HepG2 (cell line): Measurements from ENCODE around the gene HOXD1. TPM values are rescaled to one million over a fixed set of nuclear protein-coding genes. Genes with fewer than 3 reads are reported as not detected.

ENCODE experiments used
- ATAC-seq: fragments of 200-7000 bp; cut with Tn5 transposase; 3 replicates; pipeline ENCODE4 v1.9.1; 2020; ENCODE audit warnings: mild to moderate bottlenecking, moderate library complexity
- BruUV-seq: library from RNA; stranded (reverse); fragments of 400-500 nt; replicated peaks from 2 replicates; lab custom pipeline; 2021; lab: Mats Ljungman, UMichigan
- CTCF ChIA-PET: fragments of 300-600 bp; formaldehyde crosslinking; extraction: SDS; loops from one replicate; lab custom pipeline; 2021; ENCODE audit warnings: low total read pairs, inconsistent platforms, low intra/inter-chr PET ratio; lab: Yijun Ruan, JAX
- POLR2A ChIA-PET: fragments of 350-600 bp; sonication (Branson Sonifier 250); formaldehyde crosslinking; loops from one replicate; lab custom pipeline; 2020; ENCODE audit warnings: antibody characterized with exemption, inconsistent platforms; lab: Yijun Ruan, JAX
- DNase-seq: peaks from one replicate; pipeline ENCODE4 v3.0.0-alpha.2; 2015; ENCODE audit warnings: low spot score
- FAIRE-seq: peaks from 3 replicates; lab custom pipeline; 2011; peaks lifted over from hg19 to GRCh38; lab: Jason Lieb, UNC
- H2AFZ ChIP-seq: one replicate; pipeline ENCODE4 v1.6.1; 2011; ENCODE audit warnings: low read length, inconsistent platforms
- H3K27ac ChIP-seq: fragments of 300-600 bp; 3 replicates; pipeline ENCODE4 v1.8.0; 2011; ENCODE audit warnings: mixed run types, mild to moderate bottlenecking, mixed read lengths, low read length, inconsistent platforms; ENCODE audit not compliant: insufficient read depth; ENCODE audit errors: extremely low read length
- H3K27me3 ChIP-seq, 2 experiments: fragments of 200-600 bp in 1 of 2; 2 replicates in 1 of 2; 3 replicates in 1 of 2; pipeline versions ENCODE4 v1.6.0 to v1.8.0; 2011; ENCODE audit warnings: low read length in 2 of 2, mild to moderate bottlenecking in 2 of 2, moderate library complexity in 2 of 2, inconsistent platforms in 1 of 2; ENCODE audit not compliant: insufficient read depth in 2 of 2, control insufficient read depth in 1 of 2
- H3K36me3 ChIP-seq, 2 experiments: fragments of 200-600 bp in 1 of 2; replicated peaks in 1 of 2; 2 replicates in 1 of 2; 3 replicates in 1 of 2; pipeline versions ENCODE4 v1.5.1 to v1.8.0; 2011; ENCODE audit warnings: low read length in 2 of 2, inconsistent platforms in 1 of 2; ENCODE audit not compliant: insufficient read depth in 2 of 2, control insufficient read depth in 1 of 2
- H3K4me1 ChIP-seq: 2 replicates; pipeline ENCODE4 v1.5.1; 2012; ENCODE audit warnings: low read length, inconsistent platforms; ENCODE audit not compliant: insufficient read depth
- H3K4me2 ChIP-seq: 2 replicates; pipeline ENCODE4 v1.6.0; 2011; ENCODE audit warnings: low read depth, low read length, inconsistent platforms
- H3K4me3 ChIP-seq, 3 experiments: fragments of 200-600 bp in 1 of 3; sonication (generic), shearing (Covaris generic) in 1 of 3; replicated peaks in 1 of 3; 2 replicates each; pipeline ENCODE4 v1.5.1; 2011 to 2016; ENCODE audit warnings: low read length in 3 of 3, inconsistent platforms in 2 of 3, low read depth in 2 of 3, mild to moderate bottlenecking in 2 of 3, control low read depth in 1 of 3, mixed read lengths in 1 of 3; ENCODE audit not compliant: insufficient read depth in 1 of 3
- H3K79me2 ChIP-seq: one replicate; pipeline ENCODE4 v1.6.1; 2011; ENCODE audit warnings: low read length, inconsistent platforms; ENCODE audit not compliant: insufficient read depth
- H3K9ac ChIP-seq: 2 replicates; pipeline ENCODE4 v1.6.0; 2011; ENCODE audit warnings: mild to moderate bottlenecking, low read depth, low read length, inconsistent platforms; ENCODE audit not compliant: insufficient read depth
- H3K9me3 ChIP-seq: 2 replicates; pipeline ENCODE4 v1.5.1; 2012; ENCODE audit warnings: mild to moderate bottlenecking, low read length
- H4K20me1 ChIP-seq: 2 replicates; pipeline ENCODE4 v1.6.0; 2011; ENCODE audit warnings: inconsistent platforms, mild to moderate bottlenecking, low read length, moderate library complexity; ENCODE audit not compliant: insufficient read depth
- EZH2 ChIP-seq: conservative IDR thresholded peaks from 2 replicates; pipeline ENCODE4 v1.6.1; 2012; ENCODE audit warnings: mild to moderate bottlenecking, low read depth, low read length, moderate library complexity
- HNRNPLL ChIP-seq: fragments of 200-400 bp; formaldehyde crosslinking; IDR thresholded peaks from 2 replicates; pipeline ENCODE4 v1.6.1; 2017; ENCODE audit warnings: mild to moderate bottlenecking, low read depth, low read length; ENCODE audit not compliant: poor library complexity, severe bottlenecking
- ZNF30 ChIP-seq: sonication (generic); formaldehyde crosslinking; IDR thresholded peaks from 2 replicates; pipeline ENCODE4 v1.5.0; 2020; ENCODE audit warnings: mild to moderate bottlenecking, missing genetic modification reagents
- WGBS: methylation state at CpG from one replicate; pipeline ENCODE4 v1.1.6; 2017; ENCODE audit warnings: low lambda C conversion rate; 5-methylcytosine and 5-hydroxymethylcytosine counted together
- in situ Hi-C: cut with HindIII; loops from 2 replicates; pipeline ENCODE4 v1.10.0; 2017; ENCODE audit warnings: low pct_unique_long_range_greater_than_20kb; ENCODE audit not compliant: extremely low pct_ligation_motif_present
- intact Hi-C: fragments of 100-400 bp; cut with micrococcal nuclease; formaldehyde crosslinking; loops from one replicate; pipeline ENCODE4 v1.10.0; 2022; ENCODE audit not compliant: unreplicated experiment
- polyA plus RNA-seq, 8 experiments: library from polyadenylated mRNA; depleted of rRNA in 3 of 8; stranded (reverse) in 7 of 8; unstranded in 1 of 8; fragments of >200 nt; fragmentation: Illumina TruSeq in 4 of 8; extraction: Trizol in 4 of 8; gene quantifications; 2 replicates each; pipeline versions ENCODE4 v1.2.1 to v1.2.3, GENCODE V29; 2011 to 2016; ENCODE audit warnings: low read depth in 4 of 8, missing spikeins in 1 of 8, mixed read lengths in 1 of 8; ENCODE audit not compliant: insufficient read depth in 1 of 8
- total RNA-seq, 5 experiments: library from RNA; depleted of rRNA; stranded (reverse); fragments of >200 nt; fragmentation: Illumina TruSeq; extraction: Trizol; gene quantifications; 2 replicates each; pipeline ENCODE4 v1.2.3, GENCODE V29; 2016; ENCODE audit warnings: low read depth in 1 of 5
- TF ChIP-seq, protein P1 (sequence below): sonication (generic); formaldehyde crosslinking; IDR thresholded peaks from 2 replicates; pipeline ENCODE4 v1.5.0; 2020; ENCODE audit warnings: missing genetic modification reagents

HOXD1 gene
- total and polyA plus RNA-seq, 2 of the 13 experiments (the other 11 are each of a cell fraction or from before 2014, with no cell fraction given), result 10.0 to 22.3 TPM

DNA sequence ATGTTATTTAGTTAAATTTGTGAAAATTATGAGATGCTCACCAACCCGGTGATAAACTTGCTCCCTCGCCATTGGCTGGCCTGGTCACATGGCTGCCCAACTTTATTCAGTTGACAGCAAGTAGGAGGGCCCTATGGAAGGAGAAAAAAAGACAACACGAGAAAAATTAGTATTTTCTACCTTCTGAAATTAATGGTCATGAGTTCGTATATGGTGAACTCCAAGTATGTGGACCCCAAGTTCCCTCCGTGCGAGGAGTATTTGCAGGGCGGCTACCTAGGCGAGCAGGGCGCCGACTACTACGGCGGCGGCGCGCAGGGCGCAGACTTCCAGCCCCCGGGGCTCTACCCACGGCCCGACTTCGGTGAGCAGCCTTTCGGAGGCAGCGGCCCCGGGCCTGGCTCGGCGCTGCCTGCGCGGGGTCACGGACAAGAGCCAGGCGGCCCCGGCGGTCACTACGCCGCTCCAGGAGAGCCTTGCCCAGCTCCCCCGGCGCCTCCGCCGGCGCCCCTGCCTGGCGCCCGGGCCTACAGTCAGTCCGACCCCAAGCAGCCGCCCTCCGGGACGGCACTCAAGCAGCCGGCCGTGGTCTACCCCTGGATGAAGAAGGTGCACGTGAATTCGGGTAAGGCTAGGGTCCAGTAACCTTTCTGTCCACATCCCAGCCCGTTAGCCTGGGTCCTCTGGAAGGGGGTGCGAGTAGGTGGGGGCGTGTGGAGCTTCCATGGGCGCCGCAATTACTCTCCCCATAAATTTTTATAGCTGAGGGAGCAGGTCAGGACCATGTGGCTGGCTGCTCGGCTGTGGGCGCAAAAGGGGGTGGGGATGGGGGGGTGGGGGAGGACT is 36.8 kb upstream of the HOXD1 start, which contains the start of gene HOXD4:
Gene HOXD4, plus strand, starts transcription at position 109 of the 846 bp plus-strand sequence. Its CDS starts 84 bp downstream, at position 193.
- no peak for DNase-seq
- peaks cover 20 to 92% of the 10 kb centered on the region in 2 experiments for H3K27me3 ChIP-seq
- no peaks in the 10 kb centered on the region for H4K20me1 ChIP-seq
- peaks cover 25% of the 10 kb centered on the region for H3K4me1 ChIP-seq
- no peak for FAIRE-seq
- ChIA-PET POLR2A (no interaction called here), CTCF (no interaction called here)
- H3K9ac ChIP-seq, result no peak within 1 kb of the TSS
- no peak within 1 kb of the TSS for H2AFZ ChIP-seq
- H3K36me3 ChIP-seq, result no peaks in the 10 kb centered on the region
- H3K4me2 ChIP-seq, result no peak within 1 kb of the TSS
- no peaks in the 10 kb centered on the region for H3K9me3 ChIP-seq
- no peaks in the 10 kb centered on the region for H3K79me2 ChIP-seq
- peak; percentile 27 for TF ChIP-seq HNRNPLL
- no peak for TF ChIP-seq ZNF30 (CRISPR knock-in tag)
- TF ChIP-seq, protein P1, sequence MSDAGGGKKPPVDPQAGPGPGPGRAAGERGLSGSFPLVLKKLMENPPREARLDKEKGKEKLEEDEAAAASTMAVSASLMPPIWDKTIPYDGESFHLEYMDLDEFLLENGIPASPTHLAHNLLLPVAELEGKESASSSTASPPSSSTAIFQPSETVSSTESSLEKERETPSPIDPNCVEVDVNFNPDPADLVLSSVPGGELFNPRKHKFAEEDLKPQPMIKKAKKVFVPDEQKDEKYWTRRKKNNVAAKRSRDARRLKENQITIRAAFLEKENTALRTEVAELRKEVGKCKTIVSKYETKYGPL (CRISPR knock-in tag), result no peak
- TF ChIP-seq EZH2, result peak; percentile 91
- in situ Hi-C loops (no loop called here), intact Hi-C loops (no loop called here)
- H3K4me3 ChIP-seq, result no peak within 1 kb of the TSS
- no TSS peak for BruUV-seq
- WGBS, result 41% methylated on average over 26 of the region's 55 CpGs
- no peak within 1 kb of the TSS for H3K27ac ChIP-seq
- ATAC-seq, result no peak
